H9 (cell line): Measurements from ENCODE around the gene SDE2. TPM values are rescaled to one million over a fixed set of nuclear protein-coding genes. Genes with fewer than 3 reads are reported as not detected.

ENCODE experiments used
- DNase-seq: peaks from one replicate; pipeline ENCODE4 v3.0.0-alpha.2; 2017
- H2AFZ ChIP-seq: one replicate; pipeline ENCODE4 v1.6.1; 2013; ENCODE audit warnings: mild to moderate bottlenecking, low read length, control low read depth, moderate library complexity
- H2AK5ac ChIP-seq: 2 replicates; pipeline ENCODE4 v1.6.1; 2013; ENCODE audit warnings: low read length, control low read depth, mixed read lengths; ENCODE audit not compliant: insufficient read length
- H2BK120ac ChIP-seq: one replicate; pipeline ENCODE4 v1.6.1; 2013; ENCODE audit warnings: low read depth, mild to moderate bottlenecking, low read length, control low read depth, inconsistent platforms; ENCODE audit not compliant: poor library complexity, severe bottlenecking
- H2BK12ac ChIP-seq: 2 replicates; pipeline ENCODE4 v1.6.1; 2013; ENCODE audit warnings: low read length, control low read depth, mixed read lengths, low read depth; ENCODE audit not compliant: insufficient read length
- H2BK15ac ChIP-seq: 2 replicates; pipeline ENCODE4 v1.6.1; 2013; ENCODE audit warnings: low read depth, low read length, control low read depth
- H2BK20ac ChIP-seq: one replicate; pipeline ENCODE4 v1.6.1; 2013; ENCODE audit warnings: low read depth, mild to moderate bottlenecking, low read length, control low read depth, inconsistent platforms; ENCODE audit not compliant: poor library complexity, severe bottlenecking
- H2BK5ac ChIP-seq: 2 replicates; pipeline ENCODE4 v1.6.1; 2013; ENCODE audit warnings: low read length, control low read depth, mixed read lengths; ENCODE audit not compliant: insufficient read length
- H3K14ac ChIP-seq: 2 replicates; pipeline ENCODE4 v1.6.1; 2013; ENCODE audit warnings: low read length, control low read depth; ENCODE audit not compliant: insufficient read depth
- H3K18ac ChIP-seq: 2 replicates; pipeline ENCODE4 v1.6.1; 2013; ENCODE audit warnings: low read depth, mild to moderate bottlenecking, mixed read lengths, low read length, control low read depth; ENCODE audit not compliant: insufficient read length
- H3K23ac ChIP-seq: 2 replicates; pipeline ENCODE4 v1.6.1; 2013; ENCODE audit warnings: low read length, control low read depth, mixed read lengths, low read depth; ENCODE audit not compliant: insufficient read length
- H3K23me2 ChIP-seq: 2 replicates; pipeline ENCODE4 v1.6.1; 2013; ENCODE audit warnings: low read depth, mild to moderate bottlenecking, mixed read lengths, low read length, control low read depth; ENCODE audit not compliant: insufficient read length, poor library complexity, severe bottlenecking
- H3K27ac ChIP-seq: 2 replicates; pipeline ENCODE4 v1.5.1; 2013; ENCODE audit warnings: low read length, control low read depth, mixed read lengths, low read depth; ENCODE audit not compliant: insufficient read length
- H3K27me3 ChIP-seq: 2 replicates; pipeline ENCODE4 v1.6.1; 2013; ENCODE audit warnings: low read length, control low read depth, inconsistent platforms; ENCODE audit not compliant: insufficient read depth
- H3K4ac ChIP-seq: 2 replicates; pipeline ENCODE4 v1.6.1; 2013; ENCODE audit warnings: low read depth, mild to moderate bottlenecking, control low read depth, inconsistent platforms, low read length, moderate library complexity
- H3K4me1 ChIP-seq: 2 replicates; pipeline ENCODE4 v1.6.1; 2013; ENCODE audit warnings: low read length, control low read depth, inconsistent platforms; ENCODE audit not compliant: insufficient read depth
- H3K4me2 ChIP-seq: 2 replicates; pipeline ENCODE4 v1.6.1; 2013; ENCODE audit warnings: low read length, control low read depth, mixed read lengths; ENCODE audit not compliant: insufficient read length, insufficient read depth
- H3K56ac ChIP-seq: 2 replicates; pipeline ENCODE4 v1.6.1; 2013; ENCODE audit warnings: low read depth, mild to moderate bottlenecking, mixed read lengths, low read length, control low read depth; ENCODE audit not compliant: insufficient read length
- H3K79me1 ChIP-seq: 2 replicates; pipeline ENCODE4 v1.6.1; 2013; ENCODE audit warnings: low read depth, mild to moderate bottlenecking, moderate library complexity, low read length, control low read depth, inconsistent platforms; ENCODE audit not compliant: insufficient read depth, poor library complexity, severe bottlenecking
- H3K79me2 ChIP-seq: 2 replicates; pipeline ENCODE4 v1.6.1; 2013; ENCODE audit warnings: low read length, control low read depth, inconsistent platforms; ENCODE audit not compliant: insufficient read depth
- H3K9ac ChIP-seq: 2 replicates; pipeline ENCODE4 v1.6.1; 2013; ENCODE audit warnings: low read length, control low read depth, mixed read lengths; ENCODE audit not compliant: insufficient read length; ENCODE audit errors: extremely low read depth
- H3K9me3 ChIP-seq: one replicate; pipeline ENCODE4 v1.6.1; 2013; ENCODE audit warnings: low read depth, low read length, inconsistent platforms; ENCODE audit not compliant: control insufficient read depth
- H3T11ph ChIP-seq: one replicate; pipeline ENCODE4 v1.6.1; 2013; ENCODE audit warnings: mild to moderate bottlenecking, low read length, control low read depth, inconsistent platforms
- H4K20me1 ChIP-seq: one replicate; pipeline ENCODE4 v1.6.1; 2013; ENCODE audit not compliant: control insufficient read depth, insufficient read length, insufficient read depth
- H4K5ac ChIP-seq: 2 replicates; pipeline ENCODE4 v1.6.1; 2013; ENCODE audit warnings: low read depth, mild to moderate bottlenecking, mixed read lengths, low read length, control low read depth; ENCODE audit not compliant: insufficient read length
- H4K8ac ChIP-seq: replicated peaks from 2 replicates; pipeline ENCODE4 v1.6.1; 2013; ENCODE audit warnings: low read length, control low read depth, mixed read lengths, low read depth; ENCODE audit not compliant: insufficient read length
- H4K91ac ChIP-seq: 2 replicates; pipeline ENCODE4 v1.6.1; 2013; ENCODE audit warnings: low read depth, mild to moderate bottlenecking, moderate library complexity, mixed read lengths, low read length, control low read depth; ENCODE audit not compliant: insufficient read length
- H3K27ac Mint-ChIP-seq, 3 experiments: 2 replicates in 2 of 3; 3 replicates in 1 of 3; pipeline ENCODE4 v1.8.0; 2020 to 2021; ENCODE audit warnings: mixed read lengths in 3 of 3, mild to moderate bottlenecking in 1 of 3, moderate library complexity in 1 of 3
- H3K27me3 Mint-ChIP-seq: 2 replicates; pipeline ENCODE4 v1.8.0; 2021; ENCODE audit warnings: low read depth, mild to moderate bottlenecking, moderate library complexity, mixed read lengths
- H3K36me3 Mint-ChIP-seq, 3 experiments: 2 replicates in 2 of 3; 3 replicates in 1 of 3; pipeline ENCODE4 v1.8.0; 2020 to 2021; ENCODE audit warnings: low read depth in 3 of 3, mixed read lengths in 3 of 3; ENCODE audit not compliant: insufficient read depth in 1 of 3
- H3K4me1 Mint-ChIP-seq, 2 experiments: 2 replicates each; pipeline ENCODE4 v1.8.0; 2020; ENCODE audit warnings: mixed read lengths in 2 of 2
- H3K4me3 Mint-ChIP-seq, 2 experiments: 2 replicates in 1 of 2; 3 replicates in 1 of 2; pipeline ENCODE4 v1.8.0; 2020 to 2021; ENCODE audit warnings: mild to moderate bottlenecking in 2 of 2, mixed read lengths in 2 of 2, moderate library complexity in 1 of 2
- H3K9me3 Mint-ChIP-seq, 2 experiments: 2 replicates in 1 of 2; 3 replicates in 1 of 2; pipeline ENCODE4 v1.8.0; 2020; ENCODE audit warnings: mild to moderate bottlenecking in 2 of 2, mixed read lengths in 2 of 2, moderate library complexity in 1 of 2
- CTCF ChIP-seq: fragments of 200-600 bp; sonication (generic); conservative IDR thresholded peaks from 3 replicates; pipeline ENCODE4 v1.8.0; 2021; ENCODE audit warnings: antibody characterized with exemption, mild to moderate bottlenecking
- WGBS: extraction: QIAGEN DNeasy Blood & Tissue Kit; methylation state at CpG from one replicate; pipeline ENCODE4 v1.1.7; 2013; ENCODE audit warnings: missing lambda C conversion rate, low lambda C conversion rate, mixed read lengths; ENCODE audit not compliant: insufficient read length; ENCODE audit errors: extremely low coverage; 5-methylcytosine and 5-hydroxymethylcytosine counted together
- total RNA-seq: library from RNA; stranded (reverse); gene quantifications from 2 replicates; pipeline ENCODE4 v1.2.1, GENCODE V29; 2021

The SDE2 gene
- total RNA-seq, 1 experiment from 2014 or later: 20.5 TPM

GRCh38 chr1:225950905-225951497 is 48.1 kb downstream of the SDE2 start:
- Histone ChIP-seq H3K56ac (no peak overlapping the region), H2BK12ac (no peak overlapping the region), H2BK5ac (no peak overlapping the region), H3K27ac (no peak overlapping the region), H3K9ac (no peak overlapping the region), H3K9me3 (no peaks in the 10 kb centered on the region), H4K8ac (no peak overlapping the region), H2BK20ac (no peak overlapping the region), H2BK120ac (no peak overlapping the region), H2AFZ (no peak overlapping the region), H3K79me1 (no peaks in the 10 kb centered on the region), H3K18ac (no peak overlapping the region), H3K4me1 (peaks cover 13% of the 10 kb centered on the region; the same call in 1 of the 2 replicates), H4K20me1 (no peaks in the 10 kb centered on the region), H4K91ac (no peak overlapping the region), H3K14ac (no peak overlapping the region), H3K27me3 (no peaks in the 10 kb centered on the region; the same call in 1 of the 2 replicates), H4K5ac (no peak overlapping the region), H3T11ph (no peak overlapping the region), H3K23ac (no peak overlapping the region), H3K79me2 (no peaks in the 10 kb centered on the region), H2AK5ac (no peak overlapping the region), H3K23me2 (no peaks in the 10 kb centered on the region), H2BK15ac (no peak overlapping the region), H3K4me2 (peak overlapping the region; percentile 28), H3K4ac (no peak overlapping the region)
- Mint-ChIP-seq H3K27ac (no peak overlapping the region; a peak in 3 of 7 replicates), H3K27me3 (peaks cover 13% of the 10 kb centered on the region), H3K9me3 (no peaks in the 10 kb centered on the region), H3K4me1 (peaks cover 38 to 42% of the 10 kb centered on the region in 2 experiments), H3K4me3 (peak overlapping the region in 1 of 2 experiments; percentile 53; a peak in 2 of 5 replicates), H3K36me3 (no peaks in the 10 kb centered on the region; a peak in 1 of 7 replicates)
- no peak for TF ChIP-seq CTCF
- no CpG with 5 or more reads among the region's 9 CpGs for WGBS
- DNase-seq: peak; percentile 88
